ENCODE results near the gene FAT1.

DNA sequence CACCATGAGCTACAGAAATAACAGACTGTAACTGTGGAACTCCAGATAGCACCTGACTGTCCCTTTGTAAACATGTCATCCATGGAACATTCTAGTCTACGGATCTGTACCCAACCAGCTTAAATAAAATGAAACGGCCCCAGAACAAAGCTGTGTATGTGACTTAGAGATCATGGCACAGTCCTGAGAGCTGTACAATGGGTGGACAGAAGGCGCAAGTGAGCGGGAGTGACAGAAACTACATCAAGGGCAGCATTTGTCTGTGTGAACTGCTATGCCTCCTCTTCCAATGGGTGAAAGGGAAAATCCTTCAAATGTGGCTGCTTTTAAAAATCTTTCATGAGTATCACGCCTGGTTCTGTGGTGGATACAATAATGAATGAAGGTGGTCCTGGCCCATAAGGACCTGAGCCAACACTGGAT is 72.5 kb downstream of the FAT1 start:
- TF ChIP-seq, protein P1, sequence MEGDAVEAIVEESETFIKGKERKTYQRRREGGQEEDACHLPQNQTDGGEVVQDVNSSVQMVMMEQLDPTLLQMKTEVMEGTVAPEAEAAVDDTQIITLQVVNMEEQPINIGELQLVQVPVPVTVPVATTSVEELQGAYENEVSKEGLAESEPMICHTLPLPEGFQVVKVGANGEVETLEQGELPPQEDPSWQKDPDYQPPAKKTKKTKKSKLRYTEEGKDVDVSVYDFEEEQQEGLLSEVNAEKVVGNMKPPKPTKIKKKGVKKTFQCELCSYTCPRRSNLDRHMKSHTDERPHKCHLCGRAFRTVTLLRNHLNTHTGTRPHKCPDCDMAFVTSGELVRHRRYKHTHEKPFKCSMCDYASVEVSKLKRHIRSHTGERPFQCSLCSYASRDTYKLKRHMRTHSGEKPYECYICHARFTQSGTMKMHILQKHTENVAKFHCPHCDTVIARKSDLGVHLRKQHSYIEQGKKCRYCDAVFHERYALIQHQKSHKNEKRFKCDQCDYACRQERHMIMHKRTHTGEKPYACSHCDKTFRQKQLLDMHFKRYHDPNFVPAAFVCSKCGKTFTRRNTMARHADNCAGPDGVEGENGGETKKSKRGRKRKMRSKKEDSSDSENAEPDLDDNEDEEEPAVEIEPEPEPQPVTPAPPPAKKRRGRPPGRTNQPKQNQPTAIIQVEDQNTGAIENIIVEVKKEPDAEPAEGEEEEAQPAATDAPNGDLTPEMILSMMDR (conservative IDR thresholded peaks at IDR 0.05): no peak
- TF ChIP-seq ZFX (IDR thresholded peaks at IDR 0.05): no peak

Data from C4-2B (cell line).